Activated CD4-positive, alpha-beta memory T cell treated with anti-CD3 and anti-CD28 coated beads for 36 hours (primary cell): Measurements from ENCODE around the gene DYNLT4. TPM values are rescaled to one million over a fixed set of nuclear protein-coding genes. Genes with fewer than 3 reads are reported as not detected.
A peak's percentile ranks its signal among the peaks of the same experiment; 100 is the strongest.
"Not testable (repeated sequence)": the region's sequence is repeated elsewhere in the genome, so short reads cannot be mapped to it uniquely, and the experiment has no call there.

Experiments used
- CTCF ChIA-PET: fragments of 350-600 bp; sonication (Branson Sonifier 250); formaldehyde crosslinking; loops from one replicate; lab custom pipeline; 2021; ENCODE audit warnings: antibody characterized with exemption, inconsistent platforms; lab: Charles Lee
- POLR2A ChIA-PET: fragments of 350-600 bp; sonication (Branson Sonifier 250); formaldehyde crosslinking; loops from one replicate; lab custom pipeline; 2021; ENCODE audit warnings: antibody characterized with exemption; lab: Charles Lee
- DNase-seq: peaks from one replicate; pipeline ENCODE4 v3.0.0-alpha.2; 2020
- H3K27ac Mint-ChIP-seq: one replicate; pipeline ENCODE4 v1.8.0; 2021; ENCODE audit warnings: mixed read lengths
- H3K27me3 Mint-ChIP-seq: one replicate; pipeline ENCODE4 v1.8.0; 2021; ENCODE audit warnings: mixed read lengths
- H3K36me3 Mint-ChIP-seq: one replicate; pipeline ENCODE4 v1.8.0; 2021; ENCODE audit warnings: mixed read lengths
- H3K4me1 Mint-ChIP-seq: one replicate; pipeline ENCODE4 v1.8.0; 2021; ENCODE audit warnings: low read depth, mixed read lengths
- H3K4me3 Mint-ChIP-seq: one replicate; pipeline ENCODE4 v1.8.0; 2021; ENCODE audit warnings: mild to moderate bottlenecking, mixed read lengths
- H3K9me3 Mint-ChIP-seq: one replicate; pipeline ENCODE4 v1.8.0; 2021; ENCODE audit warnings: mixed read lengths
- intact Hi-C: fragments of 100-400 bp; cut with micrococcal nuclease; formaldehyde crosslinking; loops from one replicate; pipeline ENCODE4 v1.15.1; 2023
- total RNA-seq, 2 experiments: library from RNA; stranded (reverse); gene quantifications; one replicate each; pipeline ENCODE4 v1.2.3, GENCODE V29; 2021

DYNLT4 gene
- total RNA-seq, 2 experiments from 2014 or later: 0.40 to 0.41 TPM

GRCh38 chr1:44817771-44818495 is 10.8 kb upstream of the DYNLT4 start:
- intact Hi-C loops: loop anchor here (2.0 to 10.0 kb wide), 2 partner anchors 19 to 1453 kb away; partner anchors contain the start of gene ELOVL1
- no peaks in the 10 kb centered on the region for H3K9me3 Mint-ChIP-seq
- ChIA-PET CTCF (interaction anchor here (0.9 to 4.9 kb wide), 6 partner anchors 9 to 87 kb away, joined by 3 to 48 read pairs (median 26); partner anchors contain the start of genes BTBD19, DYNLT4, PLK3 and RNU5D-1), POLR2A (interaction anchor here (0.6 to 7.3 kb wide), 10 partner anchors 8 to 193 kb away, joined by 3 to 404 read pairs (median 14); partner anchors contain the start of genes BEST4, BTBD19, DYNLT4 and HECTD3)
- DNase-seq: no peak
- H3K27me3 Mint-ChIP-seq: no peaks in the 10 kb centered on the region
- H3K4me3 Mint-ChIP-seq: peak overlapping the region; percentile 14
- peak overlapping the region; percentile 30 for H3K27ac Mint-ChIP-seq
- peaks cover 20% of the 10 kb centered on the region for H3K36me3 Mint-ChIP-seq
- peaks cover 46% of the 10 kb centered on the region for H3K4me1 Mint-ChIP-seq

- ChIA-PET CTCF (interaction anchor here (0.9 to 4.9 kb wide), 5 partner anchors 9 to 86 kb away, joined by 3 to 48 read pairs (median 39); partner anchors contain the start of genes BTBD19, DYNLT4, PLK3 and RNU5D-1), POLR2A (interaction anchor here (0.6 to 7.3 kb wide), 6 partner anchors 9 to 94 kb away, joined by 3 to 404 read pairs (median 55); partner anchors contain the start of genes BTBD19, DYNLT4, PLK3 and RNU5D-1)
- H3K4me3 Mint-ChIP-seq: no peak overlapping the region
- intact Hi-C loops: loop anchor here (10.0 kb wide), 1 partner anchor 1453 kb away; the partner anchor contains the start of gene ELOVL1
- H3K4me1 Mint-ChIP-seq: peaks cover 52% of the 10 kb centered on the region
- peak overlapping the region; percentile 30 for H3K27ac Mint-ChIP-seq
- peaks cover 20% of the 10 kb centered on the region for H3K36me3 Mint-ChIP-seq
- DNase-seq: no peak
- H3K27me3 Mint-ChIP-seq: no peaks in the 10 kb centered on the region
- H3K9me3 Mint-ChIP-seq: no peaks in the 10 kb centered on the region
Observed at GRCh38 chr1:44817307-44817706, 10.2 kb upstream of the DYNLT4 start.

- H3K4me3 Mint-ChIP-seq, H3K9me3 Mint-ChIP-seq, H3K27ac Mint-ChIP-seq, DNase-seq, H3K27me3 Mint-ChIP-seq: not testable (repeated sequence)
- CTCF ChIA-PET: interaction anchor here (0.6 to 5.1 kb wide), 2 partner anchors 16 to 87 kb away, joined by 5 to 39 read pairs; partner anchors contain the start of gene PLK3
- POLR2A ChIA-PET: interaction anchor here (1.0 to 9.5 kb wide), 2 partner anchors 16 to 85 kb away, joined by 6 to 263 read pairs; partner anchors contain the start of genes PLK3 and RNU5D-1
- peaks cover 31% of the 10 kb centered on the region for H3K36me3 Mint-ChIP-seq
- H3K4me1 Mint-ChIP-seq: peaks cover 60% of the 10 kb centered on the region
- intact Hi-C loops: loop anchor here (10.0 kb wide), 1 partner anchor 1451 kb away; the partner anchor contains the start of gene ELOVL1
Observed at GRCh38 chr1:44815926-44816325, 8.8 kb upstream of the DYNLT4 start.

GRCh38 chr1:44812822-44813543 is 5.8 kb upstream of the DYNLT4 start:
- peaks cover 51% of the 10 kb centered on the region for H3K36me3 Mint-ChIP-seq
- POLR2A ChIA-PET: interaction anchor here (1.1 to 9.5 kb wide), 7 partner anchors 13 to 91 kb away, joined by 3 to 263 read pairs (median 11); partner anchors contain the start of genes PLK3, RNU5D-1 and RPS8
- intact Hi-C loops: loop anchor here (10.0 kb wide), 1 partner anchor 1448 kb away; the partner anchor contains the start of gene ELOVL1
- DNase-seq: no peak
- H3K27ac Mint-ChIP-seq: peak overlapping the region; percentile 98
- CTCF ChIA-PET: interaction anchor here (0.8 to 5.1 kb wide), 9 partner anchors 13 to 198 kb away, joined by 3 to 39 read pairs (median 4); partner anchors contain the start of genes HECTD3, PLK3 and RNU5D-1
- no peaks in the 10 kb centered on the region for H3K9me3 Mint-ChIP-seq
- H3K4me3 Mint-ChIP-seq: peak overlapping the region; percentile 73
- peaks cover 67% of the 10 kb centered on the region for H3K4me1 Mint-ChIP-seq
- no peaks in the 10 kb centered on the region for H3K27me3 Mint-ChIP-seq

- Mint-ChIP-seq H3K4me3 (peak overlapping the region; percentile 73), H3K4me1 (peaks cover 76% of the 10 kb centered on the region), H3K36me3 (peaks cover 61% of the 10 kb centered on the region), H3K27me3 (no peaks in the 10 kb centered on the region), H3K27ac (peak overlapping the region; percentile 98), H3K9me3 (no peaks in the 10 kb centered on the region)
- no peak for DNase-seq
- CTCF ChIA-PET: interaction anchor here (0.7 to 5.1 kb wide), 3 partner anchors 8 to 11 kb away, joined by 4 to 53 read pairs (median 39); partner anchors contain the start of gene PLK3
- intact Hi-C loops: loop anchor here (10.0 kb wide), 1 partner anchor 1446 kb away; the partner anchor contains the start of gene ELOVL1
- POLR2A ChIA-PET: interaction anchor here (1.0 to 15.8 kb wide), 5 partner anchors 9 to 89 kb away, joined by 3 to 404 read pairs (median 94); partner anchors contain the start of gene PLK3
Observed at GRCh38 chr1:44811234-44811633, 4.1 kb upstream of the DYNLT4 start.

- Mint-ChIP-seq H3K4me3 (peak overlapping the region; percentile 73), H3K27ac (peak overlapping the region; percentile 98), H3K36me3 (peaks cover 60% of the 10 kb centered on the region), H3K4me1 (peaks cover 76% of the 10 kb centered on the region)
- not testable (repeated sequence) for DNase-seq, H3K9me3 Mint-ChIP-seq, H3K27me3 Mint-ChIP-seq
- ChIA-PET POLR2A (interaction anchor here (1.0 to 15.8 kb wide), 6 partner anchors 10 to 529 kb away, joined by 4 to 404 read pairs (median 66); partner anchors contain the start of genes MUTYH, PLK3, RPS8 and TOE1), CTCF (interaction anchor here (3.5 kb wide), 1 partner anchor 10 kb away, joined by 53 read pairs; the partner anchor contains the start of gene PLK3)
- intact Hi-C loops: loop anchor here (10.0 kb wide), 1 partner anchor 1446 kb away; the partner anchor contains the start of gene ELOVL1
Observed at GRCh38 chr1:44810762-44811105, 3.6 kb upstream of the DYNLT4 start.

- ChIA-PET POLR2A (interaction anchor here (0.9 to 15.8 kb wide), 15 partner anchors 10 to 529 kb away, joined by 3 to 404 read pairs (median 9); partner anchors contain the start of genes EIF2B3, HECTD3, MUTYH and PLK3), CTCF (interaction anchor here (0.8 to 3.5 kb wide), 12 partner anchors 9 to 202 kb away, joined by 3 to 53 read pairs (median 10); partner anchors contain the start of genes PLK3, RNU5D-1, RPS8 and UROD)
- H3K36me3 Mint-ChIP-seq: peaks cover 60% of the 10 kb centered on the region
- peak overlapping the region; percentile 73 for H3K4me3 Mint-ChIP-seq
- DNase-seq: peak; percentile 71
- intact Hi-C loops: loop anchor here (10.0 kb wide), 1 partner anchor 1445 kb away; the partner anchor contains the start of gene ELOVL1
- no peaks in the 10 kb centered on the region for H3K9me3 Mint-ChIP-seq
- H3K27ac Mint-ChIP-seq: peak overlapping the region; percentile 98
- peaks cover 78% of the 10 kb centered on the region for H3K4me1 Mint-ChIP-seq
- no peaks in the 10 kb centered on the region for H3K27me3 Mint-ChIP-seq
Observed at GRCh38 chr1:44810101-44810761, 3.1 kb upstream of the DYNLT4 start.

- Mint-ChIP-seq H3K27me3 (no peaks in the 10 kb centered on the region), H3K4me3 (peak overlapping the region; percentile 73), H3K27ac (peak overlapping the region; percentile 98), H3K36me3 (peaks cover 60% of the 10 kb centered on the region), H3K9me3 (no peaks in the 10 kb centered on the region), H3K4me1 (peaks cover 80% of the 10 kb centered on the region)
- CTCF ChIA-PET: interaction anchor here (0.8 to 3.5 kb wide), 15 partner anchors 9 to 203 kb away, joined by 3 to 53 read pairs (median 9); partner anchors contain the start of genes BEST4, PLK3, RNU5D-1 and RPS8
- intact Hi-C loops: loop anchor here (1.0 to 10.0 kb wide), 9 partner anchors 8 to 878 kb away; partner anchors contain the start of genes ARMH1, GPBP1L1, HECTD3 and NASP
- POLR2A ChIA-PET: interaction anchor here (0.6 to 15.8 kb wide), 19 partner anchors 9 to 530 kb away, joined by 3 to 404 read pairs (median 7); partner anchors contain the start of genes EIF2B3, HECTD3, MUTYH and PLK3
- peak; percentile 96 for DNase-seq
Observed at GRCh38 chr1:44808938-44809917, 2.1 kb upstream of the DYNLT4 start.
